ENCODE data around the gene SHFL. TPM values are rescaled to one million over a fixed set of nuclear protein-coding genes. Genes with fewer than 3 reads are reported as not detected.

SHFL gene
- total RNA-seq, 1 donor from 2014 or later = 98.0 TPM

DNA sequence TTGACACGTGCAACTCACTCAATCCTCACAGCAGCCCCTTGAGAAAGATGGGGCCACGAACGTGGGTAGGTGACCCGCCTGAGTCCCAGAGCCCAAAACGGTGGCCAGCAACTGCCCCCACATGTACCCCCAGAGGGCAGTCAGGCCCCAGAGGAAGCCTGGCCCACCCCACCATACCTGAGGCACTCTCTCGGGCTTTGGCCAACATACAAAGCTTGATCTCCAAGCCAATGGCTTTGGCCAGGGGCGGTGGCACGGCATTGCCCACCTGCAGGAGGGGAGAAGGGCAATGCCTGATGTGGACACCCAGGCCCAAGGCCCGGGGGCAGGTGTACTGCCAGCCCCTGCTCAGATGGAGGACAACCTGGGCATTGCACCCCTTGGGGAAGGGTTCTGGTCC lies 47.9 kb downstream of the SHFL start:
- H3K27me3 ChIP-seq = no peaks in the 10 kb centered on the region

DNA sequence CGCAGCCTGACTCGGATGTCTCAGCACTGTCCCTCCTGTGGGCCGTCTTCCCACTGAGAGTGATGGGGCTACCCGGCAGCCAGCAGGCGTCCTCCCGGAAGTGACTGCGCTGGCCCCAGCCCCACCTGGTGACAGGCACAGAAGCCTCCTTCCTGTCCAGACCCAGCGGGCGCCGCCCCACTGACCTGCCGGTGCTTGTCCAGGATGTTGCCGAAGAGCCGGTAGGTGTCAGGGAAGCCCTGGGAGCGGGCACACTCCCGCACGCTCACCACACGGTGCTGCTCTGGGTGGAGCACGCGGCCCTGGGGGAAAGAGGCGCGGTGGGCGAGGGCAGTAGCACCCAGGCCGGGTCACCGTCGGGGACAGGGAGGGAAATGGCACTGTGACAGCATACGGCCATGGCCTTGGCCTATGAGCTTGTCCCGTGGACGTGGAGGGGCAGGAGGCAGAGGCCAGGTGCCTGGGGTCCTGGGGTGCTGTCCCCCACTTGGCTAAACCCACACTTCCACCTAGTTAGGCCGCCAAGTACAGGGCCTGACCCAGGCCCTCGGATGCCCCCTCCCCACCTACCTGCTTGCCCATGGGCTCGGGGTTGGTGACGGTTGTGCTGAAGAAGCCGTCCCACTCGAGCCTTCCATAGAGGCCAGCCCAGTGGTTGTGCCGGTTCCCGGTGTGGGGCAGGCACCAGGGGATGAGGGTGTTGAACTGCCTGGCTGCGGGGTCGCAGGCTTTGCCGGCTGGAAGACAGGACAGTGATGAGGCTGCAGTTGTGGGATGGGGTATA lies 49.6 kb downstream of the SHFL start:
- intact Hi-C loops (cut with DNase I) = no loop called here
- no peaks in the 10 kb centered on the region for H3K4me1 ChIP-seq
- no peak overlapping the region for H3K27ac ChIP-seq
- H3K4me3 ChIP-seq = no peak overlapping the region
- TF ChIP-seq, protein P1, sequence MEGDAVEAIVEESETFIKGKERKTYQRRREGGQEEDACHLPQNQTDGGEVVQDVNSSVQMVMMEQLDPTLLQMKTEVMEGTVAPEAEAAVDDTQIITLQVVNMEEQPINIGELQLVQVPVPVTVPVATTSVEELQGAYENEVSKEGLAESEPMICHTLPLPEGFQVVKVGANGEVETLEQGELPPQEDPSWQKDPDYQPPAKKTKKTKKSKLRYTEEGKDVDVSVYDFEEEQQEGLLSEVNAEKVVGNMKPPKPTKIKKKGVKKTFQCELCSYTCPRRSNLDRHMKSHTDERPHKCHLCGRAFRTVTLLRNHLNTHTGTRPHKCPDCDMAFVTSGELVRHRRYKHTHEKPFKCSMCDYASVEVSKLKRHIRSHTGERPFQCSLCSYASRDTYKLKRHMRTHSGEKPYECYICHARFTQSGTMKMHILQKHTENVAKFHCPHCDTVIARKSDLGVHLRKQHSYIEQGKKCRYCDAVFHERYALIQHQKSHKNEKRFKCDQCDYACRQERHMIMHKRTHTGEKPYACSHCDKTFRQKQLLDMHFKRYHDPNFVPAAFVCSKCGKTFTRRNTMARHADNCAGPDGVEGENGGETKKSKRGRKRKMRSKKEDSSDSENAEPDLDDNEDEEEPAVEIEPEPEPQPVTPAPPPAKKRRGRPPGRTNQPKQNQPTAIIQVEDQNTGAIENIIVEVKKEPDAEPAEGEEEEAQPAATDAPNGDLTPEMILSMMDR (IDR thresholded peaks at IDR 0.05) = no peak
- no peaks in the 10 kb centered on the region for H3K27me3 ChIP-seq
- H3K9me3 ChIP-seq = no peaks in the 10 kb centered on the region
- no peak for DNase-seq (ENCODE audit: low spot score in 2 of 2)
- peaks cover 57 to 76% of the 10 kb centered on the region in 2 donors for H3K36me3 ChIP-seq

More for the DNA sequence above, 47.9 kb downstream of the SHFL start:
- H3K27ac ChIP-seq = no peak overlapping the region
- peaks cover 43 to 59% of the 10 kb centered on the region in 2 donors for H3K36me3 ChIP-seq
- no peaks in the 10 kb centered on the region for H3K9me3 ChIP-seq
- no peak for DNase-seq (ENCODE audit: low spot score in 2 of 2)
- H3K4me1 ChIP-seq = no peaks in the 10 kb centered on the region
- TF ChIP-seq, protein P1 (IDR thresholded peaks at IDR 0.05) = no peak
- intact Hi-C loops (cut with DNase I) = no loop called here
- no peak overlapping the region for H3K4me3 ChIP-seq

DNA sequence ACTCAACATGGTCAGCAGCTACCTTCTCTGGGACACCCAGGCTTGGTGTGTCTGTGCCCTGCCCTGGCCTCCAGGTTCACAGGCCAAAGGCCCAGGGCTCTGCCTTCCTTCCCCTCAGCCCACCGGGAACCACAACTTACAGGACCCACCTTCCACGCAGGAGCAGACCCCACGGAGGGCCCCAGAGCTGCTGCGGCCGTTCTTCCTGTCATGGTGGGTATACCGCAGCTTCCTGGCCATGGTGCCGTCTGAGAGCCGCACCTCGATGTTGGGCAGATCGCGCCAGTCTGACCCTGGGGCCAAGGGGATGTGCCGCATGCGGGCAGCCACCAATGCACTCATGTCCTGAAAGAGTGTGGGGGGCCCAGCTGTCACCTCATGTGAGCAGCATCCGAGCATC lies 50.8 kb downstream of the SHFL start:
- TF ChIP-seq, protein P1 (IDR thresholded peaks at IDR 0.05) = no peak
- Histone ChIP-seq H3K4me1 (no peaks in the 10 kb centered on the region), H3K36me3 (peaks cover 64 to 83% of the 10 kb centered on the region in 2 donors), H3K27ac (no peak overlapping the region), H3K9me3 (no peaks in the 10 kb centered on the region), H3K27me3 (no peaks in the 10 kb centered on the region), H3K4me3 (no peak overlapping the region)
- no peak for DNase-seq (ENCODE audit: low spot score in 2 of 2)
- intact Hi-C loops (cut with DNase I) = no loop called here

DNA sequence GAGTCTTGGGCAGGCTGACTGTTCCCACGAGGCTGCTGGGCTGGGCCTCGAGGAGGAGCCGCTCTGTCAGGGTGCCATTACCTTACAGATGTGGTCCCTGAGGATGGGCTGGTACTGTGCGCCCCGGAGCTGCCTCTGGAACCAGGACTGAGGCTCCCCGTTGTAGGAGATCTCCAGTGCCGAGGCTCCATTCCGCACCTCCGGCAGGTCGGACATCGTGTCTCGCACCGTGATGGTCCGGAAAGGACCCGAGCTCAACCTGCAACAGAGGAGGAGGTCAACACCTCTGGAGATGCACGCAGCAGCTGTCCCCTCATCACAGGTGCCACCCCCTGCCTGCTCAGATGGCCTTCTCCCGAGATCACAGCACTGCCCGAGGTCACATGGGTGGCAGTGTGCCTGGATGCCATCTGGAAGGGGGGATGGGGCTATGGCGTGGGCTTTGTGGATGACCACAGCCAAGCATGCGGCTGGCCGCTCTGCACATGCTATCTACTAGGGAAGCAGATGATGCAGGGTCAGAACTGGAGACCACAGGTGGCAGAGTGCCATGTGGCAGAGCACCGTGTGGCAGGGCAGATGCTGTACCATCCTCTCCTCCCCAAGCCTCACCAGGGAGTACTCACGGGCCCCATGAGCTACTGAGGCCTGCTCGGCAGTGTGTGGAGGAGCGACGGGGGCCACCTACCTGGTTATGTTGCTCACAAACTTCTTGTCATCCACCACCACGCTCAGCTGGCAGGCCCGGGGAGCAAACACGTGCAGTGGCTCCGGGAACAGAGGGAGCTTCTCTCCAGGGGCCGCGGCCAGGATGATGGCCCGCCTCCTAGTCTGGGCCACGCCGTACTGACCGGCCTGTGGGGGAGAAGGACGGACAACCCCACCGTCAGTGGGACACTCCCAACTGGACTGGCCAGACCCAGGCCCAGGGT lies 51.9 kb downstream of the SHFL start:
- TF ChIP-seq, protein P1 (IDR thresholded peaks at IDR 0.05) = no peak
- Histone ChIP-seq H3K4me3 (no peak overlapping the region), H3K4me1 (no peaks in the 10 kb centered on the region), H3K9me3 (no peaks in the 10 kb centered on the region), H3K27me3 (no peaks in the 10 kb centered on the region), H3K27ac (no peak overlapping the region), H3K36me3 (peaks cover 75 to 94% of the 10 kb centered on the region in 2 donors)
- intact Hi-C loops (cut with DNase I) = no loop called here
- no peak for DNase-seq (ENCODE audit: low spot score in 2 of 2)

DNA sequence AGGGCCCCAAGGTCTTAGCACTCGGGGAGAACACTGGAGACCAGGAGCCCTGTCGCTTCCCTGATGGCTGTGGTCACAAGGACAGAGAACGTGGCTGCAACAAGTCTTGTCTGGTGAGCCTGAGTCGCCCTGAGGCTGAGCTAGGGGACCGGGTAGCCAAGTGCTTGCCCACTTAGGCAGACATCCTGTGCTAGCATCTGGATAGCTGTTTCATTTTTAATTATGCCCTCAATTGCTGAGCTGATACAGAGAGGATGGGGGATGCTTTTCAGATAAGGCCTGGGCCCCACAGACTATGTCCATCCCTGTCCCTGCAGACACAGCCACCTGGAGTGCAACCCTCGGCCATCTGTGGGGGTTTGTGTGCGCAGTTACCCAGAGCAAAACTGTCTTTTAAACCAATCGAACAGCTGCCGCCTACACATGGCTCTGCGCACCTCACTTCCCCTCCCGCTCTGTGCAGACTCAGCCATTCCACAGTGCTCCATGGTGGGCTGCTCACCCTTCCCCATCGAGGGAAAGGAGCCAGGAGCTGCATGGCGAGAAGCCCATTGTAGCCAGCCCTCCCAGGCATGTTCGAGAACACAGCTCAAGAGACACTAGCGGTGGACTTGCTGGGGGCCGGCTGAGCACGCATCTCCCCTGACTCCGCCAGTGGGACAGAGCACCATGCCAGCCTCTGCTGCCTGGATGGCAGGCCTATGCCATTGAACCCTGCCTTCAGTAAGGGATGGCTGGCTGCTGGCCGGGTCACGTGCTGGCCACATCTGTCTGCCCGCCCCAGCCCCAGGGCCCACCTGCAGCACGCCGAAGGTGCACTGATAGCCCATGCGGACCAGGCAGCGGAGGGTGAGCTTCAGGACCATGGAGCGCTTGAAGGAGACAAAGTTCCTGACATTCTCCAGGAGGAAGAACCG lies 53.0 kb downstream of the SHFL start:
- DNase-seq (ENCODE audit: low spot score in 2 of 2) = no peak
- no peaks in the 10 kb centered on the region for H3K9me3 ChIP-seq
- intact Hi-C loops (cut with DNase I) = no loop called here
- H3K4me3 ChIP-seq = no peak overlapping the region
- H3K4me1 ChIP-seq = no peaks in the 10 kb centered on the region
- no peak overlapping the region for H3K27ac ChIP-seq
- TF ChIP-seq, protein P1 (IDR thresholded peaks at IDR 0.05) = no peak
- no peaks in the 10 kb centered on the region for H3K27me3 ChIP-seq
- H3K36me3 ChIP-seq = peaks cover 77 to 95% of the 10 kb centered on the region in 2 donors

Data from ascending aorta (tissue), 2 donors.